LNCAP (cell line): ENCODE measurements around the gene TCL1B.

Source experiments
- CTCF ChIP-seq: fragments of 450-650 bp; IDR thresholded peaks from 2 replicates; pipeline ENCODE4 v1.5.1; 2017; ENCODE audit warnings: mild to moderate bottlenecking

Gene TCL1B, protein sequence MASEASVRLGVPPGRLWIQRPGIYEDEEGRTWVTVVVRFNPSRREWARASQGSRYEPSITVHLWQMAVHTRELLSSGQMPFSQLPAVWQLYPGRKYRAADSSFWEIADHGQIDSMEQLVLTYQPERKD

GRCh38 chr14:95685978-95686922, at the start of gene TCL1B:
TSS of gene TCL1B (plus strand) at chr14:95686426. CDS start at chr14:95686468, 42 bp downstream.
- TF ChIP-seq CTCF: no peak

GRCh38 chr14:95644981-95645380, 41.2 kb upstream of the TCL1B start:
- TF ChIP-seq CTCF: no peak

- no peak for TF ChIP-seq CTCF
These were observed 40.7 kb upstream of the TCL1B start for GRCh38 chr14:95645389-95645996.

GRCh38 chr14:95647926-95648325, 38.3 kb upstream of the TCL1B start:
- TF ChIP-seq CTCF: no peak

GRCh38 chr14:95649230-95649629, 37.0 kb upstream of the TCL1B start:
- TF ChIP-seq CTCF: no peak

DNA sequence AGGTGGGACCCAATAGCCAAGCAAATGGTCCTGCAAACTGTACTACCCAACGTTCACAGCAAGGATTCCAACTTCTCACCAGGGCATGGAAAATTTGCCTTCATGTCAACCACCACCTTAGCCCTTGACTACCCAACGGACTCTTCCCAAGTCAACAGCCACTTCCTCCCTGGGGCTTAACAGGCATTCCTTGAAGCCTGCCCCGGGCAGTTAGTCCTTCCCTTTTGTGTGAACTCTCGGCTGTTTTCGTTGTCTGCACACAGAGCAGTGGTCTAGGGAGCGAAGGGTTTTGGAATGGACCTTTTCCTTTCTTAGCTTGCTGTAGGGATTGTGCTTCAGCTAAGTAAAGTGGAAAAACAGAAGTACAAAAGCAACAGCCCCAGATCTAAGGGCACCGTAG, 35.2 kb upstream of the TCL1B start:
- TF ChIP-seq CTCF: no peak

DNA sequence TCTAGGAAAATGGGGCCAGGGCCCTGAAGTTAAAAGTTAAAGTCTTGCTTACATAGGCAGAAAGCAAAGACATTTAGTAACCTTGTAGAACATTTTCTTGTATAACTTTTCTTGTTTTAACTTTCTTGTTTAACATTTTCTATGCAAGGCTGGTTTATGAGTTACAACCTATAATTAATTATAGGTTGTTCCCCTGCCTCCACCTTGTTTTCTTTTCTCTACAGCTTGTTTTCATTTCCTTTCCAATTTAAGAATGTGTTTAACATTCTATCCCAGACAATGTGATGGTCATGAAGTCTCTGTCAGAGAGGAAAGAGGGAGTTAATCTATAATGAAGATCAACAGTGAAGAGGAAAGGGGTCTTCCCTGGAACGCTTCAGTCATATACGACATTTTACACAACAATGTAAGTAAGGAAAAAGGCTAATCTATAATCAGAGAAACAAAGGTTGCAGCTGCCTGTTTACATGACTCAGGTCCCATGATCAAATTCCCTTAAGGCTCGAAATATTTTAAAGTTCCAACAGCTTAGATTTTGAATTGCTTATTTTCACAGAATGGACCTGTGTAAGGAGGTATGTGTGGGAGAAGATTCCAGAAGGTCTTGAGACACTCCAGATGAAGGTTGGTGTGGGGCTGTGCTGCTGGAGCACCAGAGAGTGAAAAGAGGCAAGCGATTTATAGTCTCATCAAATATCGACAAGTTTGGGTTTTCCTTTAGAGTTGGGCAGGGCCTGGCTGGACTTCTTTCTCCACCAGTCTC, 34.2 kb upstream of the TCL1B start:
- no peak for TF ChIP-seq CTCF
